ENCODE measurements around the gene LAMA3. TPM values are rescaled to one million over a fixed set of nuclear protein-coding genes. Genes with fewer than 3 reads are reported as not detected.

The LAMA3 gene
- total RNA-seq, 4 donors from 2014 or later, result 155 to 456 (median 173) TPM

- H3K4me3 ChIP-seq (ENCODE audit: low read depth, poor library complexity, severe bottlenecking), result no peak overlapping the region
- intact Hi-C loops (cut with DNase I; ENCODE audit: low total_unique reads), result no loop called here
- TF ChIP-seq POLR2A (IDR thresholded peaks at IDR 0.05), result no peak
- no peak for TF ChIP-seq CTCF (IDR thresholded peaks at IDR 0.05)
- WGBS, 2 donors, result 57 to 62% methylated on average over 7 of the region's 7 CpGs
- no peak for DNase-seq (ENCODE audit: low spot score in 2 of 2)
Measured at GRCh38 chr18:23798249-23798648, 109.0 kb downstream of the LAMA3 start.

- no peak overlapping the region for H3K4me3 ChIP-seq (ENCODE audit: low read depth, poor library complexity, severe bottlenecking)
- DNase-seq (ENCODE audit: low spot score in 2 of 2), result no peak
- intact Hi-C loops (cut with DNase I; ENCODE audit: low total_unique reads), result no loop called here
- 52 to 53% methylated on average over 3 of the region's 3 CpGs for WGBS, 2 donors
- no peak for TF ChIP-seq CTCF (IDR thresholded peaks at IDR 0.05)
Measured at GRCh38 chr18:23798824-23799223, 109.6 kb downstream of the LAMA3 start.

GRCh38 chr18:23799540-23799939, 110.3 kb downstream of the LAMA3 start:
- intact Hi-C loops (cut with DNase I; ENCODE audit: low total_unique reads), result no loop called here
- WGBS, 2 donors, result 86 to 90% methylated on average over 7 of the region's 7 CpGs
- no peak for TF ChIP-seq CTCF (IDR thresholded peaks at IDR 0.05)
- TF ChIP-seq POLR2A (IDR thresholded peaks at IDR 0.05), result no peak
- H3K4me3 ChIP-seq (ENCODE audit: low read depth, poor library complexity, severe bottlenecking), result no peak overlapping the region
- no peak for DNase-seq (ENCODE audit: low spot score in 2 of 2)

GRCh38 chr18:23800902-23801301, 111.6 kb downstream of the LAMA3 start:
- H3K4me3 ChIP-seq (ENCODE audit: low read depth, poor library complexity, severe bottlenecking), result no peak overlapping the region
- intact Hi-C loops (cut with DNase I; ENCODE audit: low total_unique reads), result no loop called here
- TF ChIP-seq POLR2A (IDR thresholded peaks at IDR 0.05) (no peak), CTCF (IDR thresholded peaks at IDR 0.05) (no peak)
- no peak for DNase-seq (ENCODE audit: low spot score in 2 of 2)
- WGBS, 2 donors, result 94 to 97% methylated on average over 3 of the region's 3 CpGs

- 92 to 97% methylated on average over 2 of the region's 2 CpGs for WGBS, 2 donors
- DNase-seq (ENCODE audit: low spot score in 2 of 2), result no peak
- TF ChIP-seq POLR2A (IDR thresholded peaks at IDR 0.05) (no peak), CTCF (IDR thresholded peaks at IDR 0.05) (no peak)
- intact Hi-C loops (cut with DNase I; ENCODE audit: low total_unique reads), result no loop called here
- H3K4me3 ChIP-seq (ENCODE audit: low read depth, poor library complexity, severe bottlenecking), result no peak overlapping the region
Measured at GRCh38 chr18:23802817-23803216, 113.6 kb downstream of the LAMA3 start.

- DNase-seq (ENCODE audit: low spot score in 2 of 2), result no peak
- no peak overlapping the region for H3K4me3 ChIP-seq (ENCODE audit: low read depth, poor library complexity, severe bottlenecking)
- intact Hi-C loops (cut with DNase I; ENCODE audit: low total_unique reads), result no loop called here
- TF ChIP-seq CTCF (IDR thresholded peaks at IDR 0.05), result no peak
- no peak for TF ChIP-seq POLR2A (IDR thresholded peaks at IDR 0.05)
- 91 to 97% methylated on average over 3 of the region's 3 CpGs for WGBS, 2 donors
Measured at GRCh38 chr18:23803755-23804154, 114.5 kb downstream of the LAMA3 start.
